ENCODE data around the gene CEP57.
"Not testable (repeated sequence)": the region's sequence is repeated elsewhere in the genome, so short reads cannot be mapped to it uniquely, and the experiment has no call there.

Gene CEP57

DNA sequence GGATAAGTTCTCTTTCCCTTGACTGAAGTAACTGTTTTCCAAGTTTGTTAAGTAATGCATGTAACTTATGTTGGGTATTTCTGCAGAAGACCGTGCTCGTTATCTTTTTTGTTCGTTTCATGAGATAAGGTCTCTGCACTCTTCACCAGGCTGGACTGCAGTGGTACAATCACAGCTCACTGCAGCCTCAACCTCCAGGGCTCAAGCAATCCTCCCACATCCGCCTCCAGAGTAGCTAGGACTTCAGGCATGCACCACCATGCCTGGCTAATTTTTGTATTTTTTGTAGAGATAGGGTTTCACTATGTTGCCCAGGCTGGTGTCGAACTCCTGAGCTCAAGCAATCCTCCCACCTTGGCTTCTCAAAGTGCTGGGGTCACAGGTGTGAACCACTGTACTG is 64.1 kb downstream of the CEP57 start:
- DNase-seq (ENCODE audit: low read depth in 2 of 2), result not testable (repeated sequence)

DNA sequence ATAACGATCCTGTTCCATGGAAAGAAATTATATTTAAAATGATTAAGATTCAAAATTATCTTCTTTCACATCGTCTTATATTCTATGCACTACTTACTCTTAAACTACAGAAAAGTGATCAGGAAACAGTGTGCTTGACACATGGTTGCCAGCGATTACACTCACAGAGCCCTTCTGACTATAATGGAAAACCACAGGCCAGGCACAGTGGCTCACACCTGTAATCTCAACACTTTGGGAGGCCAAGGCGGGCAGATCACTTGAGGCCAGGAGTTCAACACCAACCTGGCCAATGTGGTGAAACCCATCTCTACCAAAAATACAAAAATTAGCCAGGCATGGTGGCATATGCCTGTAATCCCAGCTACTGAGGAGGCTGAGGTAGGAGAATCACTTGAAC is 69.7 kb downstream of the CEP57 start:
- not testable (repeated sequence) for DNase-seq (ENCODE audit: low read depth in 2 of 2)

DNA sequence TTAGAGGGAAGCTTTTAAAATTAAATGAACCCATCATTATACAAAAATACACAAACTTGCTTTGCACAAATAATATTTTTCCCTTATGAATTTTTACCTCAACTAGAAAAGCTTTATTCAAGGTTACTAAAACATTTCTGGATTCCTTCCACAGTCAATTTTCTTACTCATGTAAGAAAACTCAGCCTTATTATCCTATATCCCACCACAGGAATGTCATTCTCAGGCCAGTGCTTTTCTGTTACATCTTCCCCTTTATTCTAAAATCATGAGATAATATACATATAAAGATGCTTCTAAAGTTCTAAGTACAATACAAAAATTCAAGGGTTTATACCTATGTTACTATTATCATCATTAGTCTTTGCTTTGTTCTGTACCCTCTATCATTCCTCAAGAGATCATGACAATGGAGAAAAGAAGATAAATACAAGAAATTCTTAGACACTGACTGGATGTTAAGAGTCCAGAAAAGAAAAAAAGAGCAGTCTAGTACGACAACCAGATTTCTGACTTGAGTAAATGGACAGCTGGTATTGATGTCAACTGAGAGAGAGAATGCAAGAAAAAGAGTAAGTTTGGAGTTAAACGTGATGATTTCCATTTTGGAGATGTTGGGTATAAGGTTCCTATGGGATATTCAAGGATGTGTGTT is 73.3 kb downstream of the CEP57 start:
- no peak for DNase-seq (ENCODE audit: low read depth in 2 of 2)

DNA sequence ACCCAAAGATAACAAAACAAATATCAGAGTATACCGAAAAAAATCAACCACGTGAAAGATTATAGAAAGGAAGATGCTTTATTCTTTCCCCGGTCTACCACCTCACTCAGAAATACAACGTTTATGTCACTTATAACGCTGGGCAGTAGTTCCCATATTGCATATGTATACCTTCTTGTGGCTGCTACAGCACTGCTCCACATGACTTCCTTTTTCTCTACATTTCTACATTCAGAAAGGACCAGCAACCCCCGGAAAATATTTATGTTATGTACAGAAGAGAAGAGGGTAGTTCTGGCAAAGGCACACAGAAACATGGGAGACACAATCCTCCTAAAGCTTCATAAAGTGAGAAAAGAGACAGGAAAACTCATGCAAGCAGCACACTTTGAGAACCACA is 76.8 kb downstream of the CEP57 start:
- DNase-seq (ENCODE audit: low read depth in 2 of 2), result no peak

DNA sequence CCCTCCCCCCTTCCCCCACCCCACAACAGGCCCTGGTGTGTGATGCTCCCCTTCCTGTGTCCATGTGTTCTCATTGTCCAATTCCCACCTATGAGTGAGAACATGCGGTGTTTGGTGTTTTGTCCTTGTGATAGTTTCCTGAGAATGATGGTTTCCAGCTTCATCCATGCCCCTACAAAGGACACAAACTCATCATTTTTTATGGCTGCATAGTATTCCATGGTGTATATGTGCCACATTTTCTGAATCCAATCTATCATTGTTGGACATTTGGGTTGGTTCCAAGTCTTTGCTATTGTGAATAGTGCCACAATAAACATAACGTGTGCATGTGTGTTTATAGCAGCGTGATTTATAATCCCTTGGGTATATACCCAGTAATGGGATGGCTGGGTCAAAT is 80.6 kb downstream of the CEP57 start:
- not testable (repeated sequence) for DNase-seq (ENCODE audit: low read depth in 2 of 2)

DNA sequence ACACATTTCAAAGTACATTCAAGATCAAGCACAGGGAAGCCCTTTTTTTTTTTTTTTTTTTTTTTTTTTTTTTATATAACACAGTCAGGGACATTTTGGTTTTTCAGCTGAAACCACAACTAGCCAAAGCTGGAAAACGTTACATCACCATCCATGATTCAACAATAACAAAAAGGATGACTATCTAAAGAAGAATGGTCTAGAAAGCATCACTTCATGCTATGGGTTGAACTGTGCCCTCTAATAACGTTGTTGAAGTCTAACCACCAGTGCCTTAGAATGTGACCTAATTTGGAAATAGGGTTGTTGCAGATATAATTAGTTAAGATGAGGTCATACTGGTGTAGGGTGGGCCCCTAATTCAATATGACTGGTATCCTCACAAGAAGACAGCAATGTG is 87.0 kb downstream of the CEP57 start:
- DNase-seq (ENCODE audit: low read depth in 2 of 2), result no peak
